ENCODE data around the gene KLHL9. TPM values are rescaled to one million over a fixed set of nuclear protein-coding genes. Genes with fewer than 3 reads are reported as not detected.
A peak's percentile ranks its signal among the peaks of the same experiment; 100 is the strongest.

KLHL9 gene
- total RNA-seq, 1 donor from 2014 or later = 44.2 TPM

- no peak for DNase-seq
Measured at GRCh38 chr9:21316860-21317259, 18.3 kb downstream of the KLHL9 start.

GRCh38 chr9:21316032-21316842, 19.0 kb downstream of the KLHL9 start:
- DNase-seq = no peak

- DNase-seq = no peak
Measured at GRCh38 chr9:21314152-21314551, 21.1 kb downstream of the KLHL9 start.

GRCh38 chr9:21311889-21312288, 23.3 kb downstream of the KLHL9 start:
- DNase-seq = no peak

- no peak for DNase-seq
Measured at GRCh38 chr9:21305213-21305612, 30.0 kb downstream of the KLHL9 start, which contains the start of gene IFNA5. Gene IFNA5 (minus strand): TSS chr9:21305313. CDS start chr9:21305256, 57 bp downstream.

GRCh38 chr9:21295992-21296391, 39.2 kb downstream of the KLHL9 start:
- DNase-seq = no peak

GRCh38 chr9:21294904-21295538, 40.2 kb downstream of the KLHL9 start:
- DNase-seq = no peak

- DNase-seq = peak; percentile 15
Measured at GRCh38 chr9:21294364-21294774, 40.8 kb downstream of the KLHL9 start.

GRCh38 chr9:21289848-21290247, 45.4 kb downstream of the KLHL9 start:
- no peak for DNase-seq

GRCh38 chr9:21287280-21287679, 47.9 kb downstream of the KLHL9 start:
- DNase-seq = no peak

GRCh38 chr9:21286659-21287058, 48.5 kb downstream of the KLHL9 start:
- no peak for DNase-seq

GRCh38 chr9:21286099-21286498, 49.1 kb downstream of the KLHL9 start:
- no peak for DNase-seq

- DNase-seq = no peak
Measured at GRCh38 chr9:21281275-21281674, 53.9 kb downstream of the KLHL9 start.

Other genes starting within 250 kb of the KLHL9 start
- not detected in 2 replicates for gene IFNW1, start 193.6 kb downstream of the KLHL9 start, total RNA-seq
- not detected in 2 replicates for gene IFNA21, start 168.7 kb downstream of the KLHL9 start, total RNA-seq
- not detected in 2 replicates for gene IFNA4, start 147.8 kb downstream of the KLHL9 start, total RNA-seq
- not detected in 2 replicates for gene IFNA7, start 133.2 kb downstream of the KLHL9 start, total RNA-seq
- not detected in 2 replicates for gene IFNA10, start 128.3 kb downstream of the KLHL9 start, total RNA-seq
- not detected in 2 replicates for gene IFNA16, start 118.1 kb downstream of the KLHL9 start, total RNA-seq
- gene IFNA17, start 107.2 kb downstream of the KLHL9 start, total RNA-seq = not detected in 2 replicates
- not detected in 2 replicates for gene IFNA14, start 95.4 kb downstream of the KLHL9 start, total RNA-seq
- gene IFNA5, start 30.1 kb downstream of the KLHL9 start, total RNA-seq = 0.09 TPM in 1 of 2 replicates, not detected in the other
- not detected in 2 replicates for gene IFNA6, start 15.5 kb upstream of the KLHL9 start, total RNA-seq
- not detected in 2 replicates for gene IFNA13, start 32.7 kb upstream of the KLHL9 start, total RNA-seq
- not detected in 2 replicates for gene IFNA2, start 50.0 kb upstream of the KLHL9 start, total RNA-seq
- not detected in 2 replicates for gene IFNA8, start 73.7 kb upstream of the KLHL9 start, total RNA-seq
- not detected in 2 replicates for gene IFNA1, start 105.0 kb upstream of the KLHL9 start, total RNA-seq
- 0.05 and 0.17 TPM in 2 replicates for gene IFNE, start 146.9 kb upstream of the KLHL9 start, total RNA-seq

Data from dermis blood vessel endothelial cell (primary cell).